Bladder microvascular endothelial cell (primary cell): Measurements from ENCODE around the gene CEP85L. TPM values are rescaled to one million over a fixed set of nuclear protein-coding genes. Genes with fewer than 3 reads are reported as not detected.

Experiments
- total RNA-seq: library from RNA; depleted of rRNA; stranded (reverse); fragments of >200 nt; gene quantifications from 2 replicates; pipeline ENCODE4 v1.2.3, GENCODE V29; 2014

The CEP85L gene
- total RNA-seq: 6.0 and 20.0 TPM in 2 replicates

DNA sequence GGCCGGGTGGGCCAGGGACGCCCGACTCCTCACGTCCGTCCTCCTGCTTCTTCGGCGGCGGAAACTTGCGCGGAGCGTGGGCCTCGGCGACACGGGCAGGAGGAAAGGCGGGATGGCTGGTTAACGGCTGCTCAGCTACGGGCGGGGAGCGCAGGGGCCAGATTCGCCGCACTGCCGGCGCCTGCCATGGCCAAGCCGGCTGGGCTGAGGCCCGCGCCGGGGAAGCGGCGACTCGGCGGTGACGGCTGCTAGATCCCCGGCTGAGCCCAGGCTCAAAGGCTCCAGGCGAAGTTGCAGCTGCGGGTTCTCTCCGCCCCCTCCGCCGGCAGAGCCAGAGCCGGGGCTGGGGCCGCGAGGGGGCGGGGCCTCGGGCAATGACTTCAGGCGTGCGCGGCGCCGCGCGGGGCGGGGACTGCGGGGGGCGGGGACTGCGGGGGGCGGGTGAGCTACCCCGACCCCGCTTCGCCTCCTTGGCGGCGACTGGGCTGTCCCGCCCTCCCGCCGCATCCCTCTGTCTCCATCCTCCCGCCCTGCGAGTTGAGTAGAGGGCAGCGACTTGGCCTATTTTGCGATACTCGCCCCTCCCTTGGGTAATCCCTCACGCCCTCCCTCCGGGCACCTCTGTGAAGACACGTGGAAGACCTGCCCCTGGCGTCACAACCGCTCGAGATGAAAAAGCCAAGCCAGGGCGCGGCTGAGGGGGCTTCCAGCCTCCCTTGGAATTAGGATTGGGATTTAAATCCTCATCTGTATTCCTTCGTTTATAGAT lies at the start of gene CEP85L:
TSS of gene CEP85L (minus strand) at position 310 of the 769 bp plus-strand sequence. CDS start 322 bp downstream, outside the sequence.

DNA sequence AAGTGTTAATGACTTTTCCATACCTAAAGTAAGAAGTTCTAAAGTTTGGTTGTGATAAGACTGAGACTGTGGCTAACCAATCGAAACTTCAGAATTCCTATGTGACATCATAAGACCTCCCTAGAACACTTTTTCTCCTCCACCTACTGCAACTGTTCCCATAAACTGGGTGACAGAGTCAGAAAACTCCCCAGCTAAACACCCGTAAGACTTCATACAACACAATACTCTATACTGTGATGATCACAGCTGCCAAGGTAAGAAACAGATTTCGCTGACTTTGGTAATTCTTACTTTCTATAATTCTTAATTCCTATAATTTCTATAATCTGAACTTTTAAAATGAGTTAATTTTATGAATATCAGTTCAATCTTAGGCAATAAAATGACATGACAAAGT lies 103.3 kb downstream of the CEP85L start, which contains the start of gene PLN:
TSS of gene PLN (plus strand) at position 161 of the 400 bp plus-strand sequence. CDS start 10,626 bp downstream, outside the sequence.

Other genes starting within 250 kb of the CEP85L start
- not detected in 2 replicates for gene PLN, start 103.3 kb downstream of the CEP85L start, total RNA-seq
- 11.7 and 18.8 TPM in 2 replicates for gene ASF1A, start 242.6 kb upstream of the CEP85L start, total RNA-seq